Measurements from ENCODE around the gene C14orf180. TPM values are rescaled to one million over a fixed set of nuclear protein-coding genes. Genes with fewer than 3 reads are reported as not detected.
A peak's percentile ranks its signal among the peaks of the same experiment; 100 is the strongest.

C14orf180 gene
- total and polyA plus RNA-seq, 4 donors, result 0.12 to 0.48 (median 0.30) TPM

DNA sequence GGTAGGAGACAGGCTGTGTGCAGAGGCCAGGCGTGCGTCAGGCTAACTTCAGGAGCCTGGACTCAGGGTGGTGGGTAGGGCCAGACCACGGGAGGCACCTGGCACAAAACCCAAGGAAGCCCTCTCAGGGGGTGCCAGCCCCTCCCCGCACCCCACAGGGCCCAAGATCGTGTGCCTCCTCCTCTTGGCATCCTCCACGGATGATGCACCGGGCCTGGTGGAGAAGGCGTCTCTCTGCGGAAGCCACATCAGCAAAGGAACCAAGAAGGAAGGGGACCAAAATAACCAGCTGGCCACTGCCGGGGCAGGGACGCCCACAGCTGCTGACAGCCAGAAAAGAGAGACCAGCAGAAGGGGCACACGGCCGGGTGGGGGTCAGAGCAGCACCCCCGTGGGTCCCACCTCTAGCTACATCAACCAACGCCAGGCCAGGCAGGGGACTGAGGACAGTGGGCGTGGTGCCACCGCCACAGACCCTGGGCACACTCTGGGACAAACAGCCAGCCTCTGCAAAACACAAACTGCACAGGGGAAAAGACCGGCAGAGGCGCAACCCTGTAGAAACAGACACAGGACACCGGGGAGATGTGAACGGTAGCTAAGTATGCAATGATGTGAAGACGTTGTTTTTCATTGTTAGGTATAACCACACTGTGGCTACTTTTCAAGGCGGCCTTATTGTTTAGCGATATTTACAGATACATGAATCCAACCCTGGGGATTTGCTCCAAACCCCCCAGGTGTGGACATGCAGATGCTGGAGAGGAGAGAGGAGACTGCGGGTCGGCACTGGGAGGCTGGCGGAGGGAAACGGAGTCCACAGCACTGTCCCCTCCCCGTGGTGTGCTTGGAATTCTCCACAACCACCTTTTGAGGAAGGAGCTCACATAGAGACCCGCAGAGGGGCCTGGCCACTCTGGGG is 26.1 kb upstream of the C14orf180 start:
- H3K36me3 ChIP-seq (ENCODE audit: control insufficient read depth in 4 of 4, insufficient read depth in 4 of 4, low read length in 4 of 4), result no peaks in the 10 kb centered on the region
- no peak for TF ChIP-seq CTCF (IDR thresholded peaks at IDR 0.05; ENCODE audit: control extremely low read depth, extremely low read depth)
- no peak overlapping the region for H3K9ac ChIP-seq (ENCODE audit: insufficient read depth in 1 of 2, low read length in 2 of 2)
- no peak overlapping the region for H3K27ac ChIP-seq (ENCODE audit: low read depth in 1 of 2, low read length in 1 of 2)
- H3K4me1 ChIP-seq (ENCODE audit: control insufficient read depth in 5 of 5, insufficient read depth in 5 of 5, low read length in 5 of 5), result peaks cover 0 to 24% (median 5%) of the 10 kb centered on the region in 5 donors
- H3K27me3 ChIP-seq (ENCODE audit: control insufficient read depth in 3 of 3, insufficient read depth in 3 of 3, low read length in 2 of 3), result no peaks in the 10 kb centered on the region
- ATAC-seq (ENCODE audit: insufficient read depth, low FRiP score) (no peak), DNase-seq (peak in 1 of 3 donors; percentile 11)
- 83 to 84% methylated on average over 30 of the region's 30 CpGs for WGBS, 2 donors
- peaks cover 0 to 3% (median 0%) of the 10 kb centered on the region in 4 donors for H3K9me3 ChIP-seq (ENCODE audit: control insufficient read depth in 4 of 4, insufficient read depth in 3 of 4, low read length in 3 of 4)
- H3K4me3 ChIP-seq, result no peak overlapping the region

DNA sequence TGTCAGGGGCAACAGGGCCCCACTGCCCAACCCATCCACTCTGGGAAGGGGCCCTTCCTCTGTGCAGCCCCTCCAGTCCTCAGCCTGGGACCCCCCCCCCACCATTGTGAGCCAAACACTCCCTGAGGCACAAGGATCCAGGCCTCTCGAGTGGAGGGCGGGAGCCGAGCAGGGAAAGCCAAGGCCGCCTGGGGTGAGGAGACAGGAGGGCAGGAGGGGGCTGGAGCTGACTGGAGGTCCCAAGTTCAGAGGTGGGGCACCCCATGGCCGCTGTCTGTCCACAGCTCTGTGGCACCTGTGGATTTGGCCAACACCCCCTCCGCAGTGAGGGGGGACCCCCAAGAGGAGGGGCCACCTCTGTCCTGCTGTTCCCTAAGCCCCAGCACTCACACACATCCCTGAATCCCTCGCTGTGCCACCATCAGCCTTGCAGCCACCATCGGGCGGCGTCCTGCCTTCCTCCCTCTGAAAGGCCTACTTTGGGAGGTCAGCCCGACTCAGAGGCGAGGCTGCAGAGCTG is 25.4 kb upstream of the C14orf180 start:
- Histone ChIP-seq H3K4me1 (ENCODE audit: control insufficient read depth in 5 of 5, insufficient read depth in 5 of 5, low read length in 5 of 5) (peaks cover 0 to 24% (median 5%) of the 10 kb centered on the region in 5 donors), H3K27ac (ENCODE audit: low read depth in 1 of 2, low read length in 1 of 2) (no peak overlapping the region), H3K36me3 (ENCODE audit: control insufficient read depth in 4 of 4, insufficient read depth in 4 of 4, low read length in 4 of 4) (no peaks in the 10 kb centered on the region), H3K9ac (ENCODE audit: insufficient read depth in 1 of 2, low read length in 2 of 2) (no peak overlapping the region), H3K9me3 (ENCODE audit: control insufficient read depth in 4 of 4, insufficient read depth in 3 of 4, low read length in 3 of 4) (peaks cover 0 to 3% (median 0%) of the 10 kb centered on the region in 4 donors), H3K27me3 (ENCODE audit: control insufficient read depth in 3 of 3, insufficient read depth in 3 of 3, low read length in 2 of 3) (no peaks in the 10 kb centered on the region), H3K4me3 (no peak overlapping the region)
- no peak for TF ChIP-seq CTCF (IDR thresholded peaks at IDR 0.05; ENCODE audit: control extremely low read depth, extremely low read depth)
- ATAC-seq (ENCODE audit: insufficient read depth, low FRiP score), result no peak
- WGBS, 2 donors, result 74 to 92% methylated on average over 12 of the region's 12 CpGs
- DNase-seq, result peak in 1 of 3 donors; percentile 19

DNA sequence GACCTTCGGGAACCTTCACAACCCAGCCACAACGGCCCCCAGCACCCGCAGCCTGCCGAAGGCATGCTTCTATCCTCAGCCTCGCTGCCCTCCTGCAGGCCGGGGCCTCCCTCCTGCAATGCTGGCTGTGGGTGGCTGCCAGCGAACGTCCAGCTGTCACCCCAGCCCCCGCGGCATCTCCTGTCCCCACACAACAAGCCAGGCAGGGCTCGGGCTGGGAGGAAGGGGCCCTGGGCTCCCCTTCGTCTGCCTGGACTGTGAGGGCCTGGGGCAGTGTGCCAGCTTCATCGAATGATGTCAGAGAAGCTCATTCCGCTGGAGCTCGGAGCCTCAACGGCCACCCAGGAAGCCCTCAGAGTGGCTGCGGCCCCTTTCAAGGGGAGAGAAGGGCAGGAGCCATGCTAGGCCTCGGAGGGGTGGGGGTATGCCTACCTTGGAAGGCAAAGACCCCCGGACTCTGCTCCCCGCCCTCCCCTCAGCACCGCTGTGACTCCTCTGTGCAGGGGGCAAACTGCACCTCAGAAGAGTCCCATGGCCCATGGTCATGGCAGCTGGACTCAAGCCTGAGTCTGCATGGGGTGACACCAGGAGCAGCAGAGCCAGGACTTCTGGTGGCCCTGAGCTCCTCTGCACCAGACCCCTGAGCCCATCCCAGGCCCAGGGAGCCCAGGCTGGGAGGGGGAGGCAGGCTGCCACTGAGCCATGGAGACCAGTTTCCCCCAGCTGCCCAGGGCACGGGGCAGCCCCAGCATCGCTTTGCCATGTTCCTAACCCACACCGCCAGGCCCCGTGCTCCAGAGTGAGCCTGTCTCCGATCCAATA is 24.7 kb upstream of the C14orf180 start:
- Histone ChIP-seq H3K4me1 (ENCODE audit: control insufficient read depth in 5 of 5, insufficient read depth in 5 of 5, low read length in 5 of 5) (peaks cover 0 to 24% (median 5%) of the 10 kb centered on the region in 5 donors), H3K9me3 (ENCODE audit: control insufficient read depth in 4 of 4, insufficient read depth in 3 of 4, low read length in 3 of 4) (peaks cover 0 to 3% (median 0%) of the 10 kb centered on the region in 4 donors), H3K27me3 (ENCODE audit: control insufficient read depth in 3 of 3, insufficient read depth in 3 of 3, low read length in 2 of 3) (no peaks in the 10 kb centered on the region), H3K4me3 (no peak overlapping the region), H3K27ac (ENCODE audit: low read depth in 1 of 2, low read length in 1 of 2) (no peak overlapping the region), H3K9ac (ENCODE audit: insufficient read depth in 1 of 2, low read length in 2 of 2) (no peak overlapping the region), H3K36me3 (ENCODE audit: control insufficient read depth in 4 of 4, insufficient read depth in 4 of 4, low read length in 4 of 4) (no peaks in the 10 kb centered on the region)
- 60 to 66% methylated on average over 25 to 26 of the region's 26 CpGs for WGBS, 2 donors
- no peak for TF ChIP-seq CTCF (IDR thresholded peaks at IDR 0.05; ENCODE audit: control extremely low read depth, extremely low read depth)
- no peak for ATAC-seq (ENCODE audit: insufficient read depth, low FRiP score)
- peak; percentile 93 to 94 (median 93) for DNase-seq

All from lung (tissue), 12 donors.